ENCODE measurements around the gene PARP9.

- no peak for TF ChIP-seq CTCF (IDR thresholded peaks at IDR 0.05; ENCODE audit: control extremely low read depth in 1 of 3, insufficient read depth in 1 of 3, low read depth in 1 of 3, low read length in 3 of 3)
- TF ChIP-seq NANOG (IDR thresholded peaks at IDR 0.05; ENCODE audit: insufficient read depth, low read depth, low read length, poor library complexity, severe bottlenecking): no peak
- no peak for TF ChIP-seq CHD7 (IDR thresholded peaks at IDR 0.05; ENCODE audit: insufficient replicate concordance, low read length)
- no peak for TF ChIP-seq ATF3 (IDR thresholded peaks at IDR 0.05; ENCODE audit: insufficient read depth, low read depth, low read length)
- no peak for TF ChIP-seq POLR2A (IDR thresholded peaks at IDR 0.05; ENCODE audit: control extremely low read depth in 1 of 2, low read depth in 2 of 2, low read length in 2 of 2)
- no peak for TF ChIP-seq EZH2 (IDR thresholded peaks at IDR 0.05; ENCODE audit: low read depth, low read length, severe bottlenecking)
- no peak for TF ChIP-seq PHF8 (conservative IDR thresholded peaks at IDR 0.05; ENCODE audit: low read depth, low read length)
- no peak for TF ChIP-seq BRCA1 (IDR thresholded peaks at IDR 0.05; ENCODE audit: low read depth, low read length)
These were observed 8.6 kb downstream of the PARP9 start for GRCh38 chr3:122555275-122556071.
